Measurements from ENCODE around the gene SLC39A11.
"Not testable (repeated sequence)": the region's sequence is repeated elsewhere in the genome, so short reads cannot be mapped to it uniquely, and the experiment has no call there.

SLC39A11 gene

DNA sequence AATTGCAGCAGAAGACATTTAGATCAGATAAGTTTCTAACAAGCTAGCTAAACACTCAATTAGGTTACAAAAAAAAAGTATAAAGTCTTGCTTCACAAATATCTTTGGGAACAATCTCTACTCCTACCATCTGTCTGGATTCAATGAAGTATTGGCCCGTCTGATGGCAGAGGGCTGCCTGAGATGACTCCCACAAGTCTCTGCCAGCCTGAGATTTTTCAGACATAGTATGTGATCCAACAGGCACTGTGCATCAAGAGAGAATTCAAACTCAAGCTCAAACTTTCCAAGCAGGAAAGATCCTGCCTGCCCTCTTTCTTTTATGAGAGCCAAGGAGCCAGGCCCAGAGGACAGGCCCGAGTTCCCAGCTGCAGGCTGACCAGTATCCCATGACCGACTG lies 22.6 kb downstream of the SLC39A11 start:
- no peak for DNase-seq

DNA sequence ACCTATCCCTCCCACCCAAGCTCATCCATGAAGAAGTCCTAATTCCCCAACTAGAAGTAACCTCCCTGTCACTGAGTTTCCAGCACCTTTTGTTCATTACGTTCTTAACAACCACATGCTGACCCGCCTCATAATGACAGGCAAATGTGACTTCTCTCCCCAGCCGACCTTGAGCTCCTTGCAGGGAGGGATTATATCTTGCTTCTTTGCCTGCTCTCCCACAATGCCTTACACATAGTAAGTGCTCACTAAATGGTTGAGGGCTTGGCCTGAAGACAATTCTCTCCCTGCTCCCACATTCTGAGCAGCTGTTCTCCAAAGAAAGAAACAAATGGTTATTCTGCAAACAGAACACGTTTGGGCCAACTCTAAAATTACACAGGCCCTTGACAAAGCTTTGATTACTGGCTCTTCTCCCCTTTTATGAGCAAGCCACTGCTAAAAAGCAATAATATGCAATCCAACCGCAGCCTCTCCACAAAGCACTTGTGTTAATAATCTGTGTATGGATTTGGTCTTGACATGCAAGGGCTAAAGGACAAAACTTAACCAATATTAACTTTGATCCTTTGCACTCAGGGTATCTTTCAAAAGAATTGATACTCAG lies 23.2 kb downstream of the SLC39A11 start:
- DNase-seq, result peak in 1 of 2 experiments; percentile 12

DNA sequence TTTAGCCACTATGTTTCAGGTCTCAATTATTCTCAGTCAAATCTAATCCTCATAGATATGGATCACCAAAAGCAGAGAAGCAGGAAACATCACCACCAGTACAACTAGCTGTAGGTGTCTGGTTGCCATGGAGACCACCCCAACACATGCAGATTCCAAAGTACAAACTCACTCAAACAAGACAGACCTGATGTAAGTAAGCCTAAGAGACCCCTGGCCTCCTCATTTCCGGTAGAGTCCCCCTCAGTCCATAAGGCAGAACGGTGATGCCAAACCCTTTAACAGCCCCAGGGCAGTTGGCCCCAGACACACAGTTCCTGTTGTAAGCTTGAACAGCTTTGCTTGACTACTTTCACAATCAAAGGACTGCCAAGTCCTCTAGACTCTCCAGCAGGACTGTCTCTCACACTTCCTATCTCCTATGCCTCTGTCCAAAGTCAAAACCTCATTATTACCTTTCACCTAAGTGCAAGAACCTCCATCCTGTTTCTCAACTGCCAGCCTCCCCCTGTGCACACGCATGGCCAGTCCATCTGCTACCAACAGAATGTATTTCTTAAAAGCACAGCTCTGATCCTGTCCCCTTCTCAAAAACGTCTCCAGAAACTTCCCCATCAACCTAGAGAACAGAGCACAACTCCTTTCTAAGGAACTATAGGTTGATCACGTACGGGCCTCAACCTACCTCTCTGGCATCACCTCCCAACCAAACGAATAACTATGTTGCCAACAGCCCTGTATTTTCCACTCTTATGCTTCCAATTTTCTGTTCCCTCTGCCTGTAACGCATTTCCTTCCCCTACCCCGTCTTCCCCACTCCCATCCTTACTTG lies 23.9 kb downstream of the SLC39A11 start:
- no peak for DNase-seq

DNA sequence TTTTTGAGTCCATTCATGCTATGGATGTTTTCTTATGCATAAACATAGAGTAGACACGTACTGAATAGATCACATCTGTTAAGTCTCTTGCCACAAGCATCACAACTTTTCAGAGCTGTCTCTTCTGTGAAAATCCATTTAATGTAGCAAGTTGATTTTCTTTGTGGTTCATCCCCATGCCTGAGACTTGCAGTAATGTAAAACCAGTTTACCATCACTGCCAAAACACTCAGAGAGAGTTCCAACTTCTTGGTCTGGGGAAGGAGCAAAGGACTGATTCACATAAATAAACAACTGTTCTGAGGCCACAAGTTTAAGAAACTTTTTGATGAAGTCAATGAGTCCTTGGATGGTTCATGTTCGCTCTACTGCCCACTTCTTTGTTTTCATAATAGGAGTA lies 24.8 kb downstream of the SLC39A11 start:
- DNase-seq, result not testable (repeated sequence)

DNA sequence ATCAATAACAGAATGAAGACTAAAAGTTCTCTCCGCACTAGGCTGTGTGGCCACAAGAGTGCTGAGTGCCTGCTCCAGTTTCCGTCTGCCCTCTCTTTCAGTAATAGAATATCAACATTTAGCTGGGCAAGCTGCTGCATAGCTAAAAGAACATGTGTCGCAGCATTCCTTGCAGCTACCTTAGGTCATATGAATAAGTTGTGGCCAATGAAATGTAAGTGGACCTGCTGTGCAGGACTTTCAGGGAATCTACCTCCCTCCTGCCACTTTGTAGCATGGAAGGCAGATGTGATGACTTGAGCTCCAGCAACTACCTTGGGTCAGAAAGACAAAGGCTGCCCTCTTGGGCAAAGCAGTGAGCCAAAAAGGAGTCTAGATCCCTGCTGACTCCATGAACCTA lies 25.4 kb downstream of the SLC39A11 start:
- no peak for DNase-seq

DNA sequence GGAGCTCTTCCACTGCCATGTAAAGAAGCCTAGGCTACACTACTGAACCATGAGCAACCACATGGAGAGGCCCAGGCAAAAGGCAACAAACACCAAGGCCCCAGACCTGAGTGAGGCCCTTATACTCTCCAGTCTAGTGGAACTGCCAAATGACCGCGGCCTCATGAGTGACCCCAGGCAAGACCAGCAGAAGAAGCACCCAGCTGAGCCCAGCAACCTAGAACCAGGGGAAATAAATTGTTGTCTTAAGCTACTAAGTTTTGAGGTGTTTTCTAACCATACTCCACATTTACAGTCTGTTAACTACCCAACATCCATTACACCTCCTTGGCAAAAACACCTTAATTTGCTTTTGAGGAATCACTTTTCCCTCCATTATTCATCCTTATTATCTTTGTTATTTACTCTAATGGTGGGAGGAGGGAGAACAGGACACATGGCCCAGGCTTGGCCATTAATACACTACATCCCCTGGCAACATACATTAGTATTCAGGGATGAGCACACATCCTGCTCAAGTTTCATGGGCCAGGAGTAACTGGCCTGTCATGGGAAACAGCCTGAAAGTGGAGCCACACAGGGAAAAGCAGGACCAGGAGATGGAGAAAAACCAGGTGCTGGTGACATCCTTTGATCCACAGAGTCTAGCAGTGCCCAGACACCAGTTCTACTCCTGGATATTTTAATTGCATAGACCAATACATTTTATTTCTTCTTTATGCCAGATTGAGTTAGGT lies 26.2 kb downstream of the SLC39A11 start:
- DNase-seq, result no peak

DNA sequence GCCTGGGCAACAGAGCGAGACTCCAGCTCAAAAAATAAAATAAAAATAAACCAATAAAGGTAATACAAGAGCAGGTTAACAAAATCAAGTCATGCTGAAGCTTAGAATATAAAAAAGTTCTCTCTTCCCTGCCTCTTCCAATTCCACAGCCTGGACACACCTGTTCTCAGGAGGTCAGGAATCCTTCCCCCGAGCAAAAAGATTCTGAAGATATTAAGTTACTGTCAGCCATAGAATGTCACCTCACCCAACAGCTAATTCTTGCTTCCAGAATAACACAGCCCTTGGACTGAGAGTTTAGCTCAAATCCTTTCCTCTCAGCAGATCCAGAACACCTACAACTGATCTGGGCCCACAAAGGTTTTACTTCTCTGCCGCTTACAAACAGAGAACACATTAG lies 27.1 kb downstream of the SLC39A11 start:
- no peak for DNase-seq

DNA sequence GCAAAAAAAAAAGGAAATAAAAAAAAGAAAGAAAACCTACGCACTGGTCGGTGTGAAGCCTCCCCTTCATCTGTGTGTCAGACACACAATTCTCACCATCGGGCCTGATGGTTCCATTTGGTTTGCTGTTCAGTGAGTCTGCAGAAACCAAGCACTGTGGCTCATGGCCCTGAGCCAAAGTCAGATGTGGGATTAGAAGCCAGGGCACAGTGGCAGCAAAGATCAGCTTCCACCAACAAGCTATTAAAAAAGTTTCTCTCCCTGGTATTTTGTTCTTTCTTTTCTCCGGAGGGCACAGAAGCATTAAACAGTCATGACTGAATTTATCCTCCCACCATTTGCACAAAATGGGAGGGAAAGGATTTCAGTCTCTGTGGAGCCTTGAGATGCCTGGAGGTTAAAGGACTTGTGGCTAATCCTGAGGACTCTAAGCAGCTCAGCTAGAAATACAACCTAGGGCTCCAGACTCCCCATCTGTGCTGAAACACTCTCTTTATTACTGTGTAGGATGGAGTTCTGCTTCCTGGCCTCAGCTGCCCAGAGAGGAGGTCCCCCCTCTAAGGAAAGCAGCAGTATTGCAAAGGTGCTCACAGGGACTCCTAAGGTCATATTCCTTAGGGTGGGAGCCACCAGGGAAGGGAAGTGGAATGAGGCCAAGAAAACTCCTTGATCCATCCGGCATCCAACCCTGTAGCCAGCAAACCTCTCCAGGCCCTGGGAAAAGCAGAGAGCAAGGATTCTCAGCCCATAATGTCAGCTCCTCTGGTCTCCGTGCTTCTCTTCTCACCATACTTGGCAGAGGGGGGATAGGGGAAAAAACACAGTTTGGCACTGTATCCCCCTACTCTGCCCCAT lies 28.2 kb downstream of the SLC39A11 start:
- no peak for DNase-seq

DNA sequence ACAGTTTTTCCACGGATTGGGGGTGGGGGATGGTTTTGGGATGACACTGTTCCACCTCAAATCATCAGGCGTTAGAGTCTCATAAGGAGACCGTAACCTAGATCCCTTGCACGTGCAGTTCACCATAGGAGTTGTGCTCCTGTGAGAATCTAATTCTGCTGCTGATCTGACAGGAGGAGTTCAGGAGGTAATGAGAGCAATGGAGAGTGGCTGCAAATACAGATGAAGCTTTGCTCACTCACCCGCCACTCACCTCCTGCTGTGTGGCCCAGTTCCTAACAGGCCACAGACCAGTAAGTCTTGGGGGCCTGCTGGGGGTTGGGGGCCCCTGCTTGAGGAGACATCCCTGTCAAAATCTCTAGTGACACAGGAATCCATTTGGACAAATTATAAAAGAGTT lies 29.8 kb downstream of the SLC39A11 start:
- DNase-seq, result no peak

DNA sequence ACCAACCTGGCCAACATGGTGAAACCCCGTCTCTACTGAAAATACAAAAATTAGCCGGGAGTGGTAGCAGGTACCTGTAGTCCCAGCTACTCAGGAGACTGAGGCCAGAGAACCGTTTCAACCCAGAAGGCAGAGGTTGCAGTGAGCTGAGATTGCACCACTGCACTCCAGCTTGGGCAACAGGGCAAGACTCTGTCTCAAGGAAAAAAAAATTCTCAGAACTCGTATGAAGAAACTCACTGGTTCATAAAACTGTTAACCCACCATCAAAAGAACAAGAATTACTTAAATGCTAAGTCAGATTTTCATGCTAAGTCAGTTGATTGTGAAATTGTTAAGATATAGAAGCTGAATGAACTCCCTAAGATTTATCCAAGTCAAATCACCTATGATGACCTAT lies 31.3 kb downstream of the SLC39A11 start:
- no peak for DNase-seq

DNA sequence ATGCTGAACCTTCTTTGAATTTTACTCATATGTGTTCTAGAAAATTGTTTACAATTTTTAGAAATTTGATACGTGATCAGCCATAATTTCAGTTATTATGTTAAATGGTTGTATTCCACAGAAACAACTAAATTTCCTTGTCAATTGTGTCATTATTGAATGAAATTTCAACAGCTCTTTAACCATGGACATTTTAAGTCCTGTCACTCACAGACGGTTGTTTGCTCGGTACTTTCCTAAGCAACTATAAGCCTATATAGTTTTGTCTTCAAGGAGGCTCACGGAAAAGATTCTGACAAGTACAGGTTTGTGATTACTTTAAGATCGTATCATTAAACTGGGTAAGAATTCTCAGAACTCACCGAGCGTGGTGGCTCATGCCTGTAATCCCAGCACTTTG lies 31.8 kb downstream of the SLC39A11 start:
- no peak for DNase-seq

DNA sequence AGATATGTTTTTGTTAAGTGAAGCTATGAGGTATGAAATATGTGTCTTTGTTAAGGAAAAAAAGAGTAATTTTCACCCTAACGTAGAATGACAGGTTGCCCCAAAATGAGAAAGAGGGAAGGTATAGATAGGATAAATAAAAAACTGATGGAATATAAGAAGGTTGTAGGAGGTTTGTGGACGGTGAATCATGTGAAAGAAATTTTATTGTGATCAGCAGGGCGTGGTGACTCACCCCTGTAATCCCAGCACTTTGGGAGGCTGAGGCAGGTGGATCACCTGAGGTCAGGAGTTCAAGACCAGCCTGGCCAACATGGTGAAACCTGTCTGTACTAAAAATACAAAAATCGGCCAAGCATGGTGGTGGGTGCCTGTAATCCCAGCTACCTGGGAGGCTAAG lies 32.8 kb downstream of the SLC39A11 start:
- DNase-seq, result not testable (repeated sequence)

DNA sequence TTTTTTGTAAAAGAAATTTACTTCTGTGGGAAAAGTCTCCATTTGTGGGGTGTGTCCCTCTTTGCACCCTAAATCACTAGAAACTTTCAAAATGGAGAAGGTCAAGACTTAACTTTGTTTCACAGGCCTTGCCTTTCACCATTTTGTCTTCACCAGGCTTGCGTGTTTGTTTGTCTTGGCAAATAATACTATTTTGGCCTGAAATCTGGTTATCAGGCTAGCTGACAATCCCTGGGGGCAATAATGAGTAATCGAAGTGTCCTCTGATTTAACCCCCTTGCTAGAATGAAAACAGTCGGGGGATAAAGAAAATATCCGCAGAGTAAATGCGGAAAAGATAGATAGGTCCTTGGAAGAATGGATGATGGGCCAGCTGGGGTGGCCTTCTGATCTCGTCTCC lies 34.5 kb downstream of the SLC39A11 start:
- no peak for DNase-seq

DNA sequence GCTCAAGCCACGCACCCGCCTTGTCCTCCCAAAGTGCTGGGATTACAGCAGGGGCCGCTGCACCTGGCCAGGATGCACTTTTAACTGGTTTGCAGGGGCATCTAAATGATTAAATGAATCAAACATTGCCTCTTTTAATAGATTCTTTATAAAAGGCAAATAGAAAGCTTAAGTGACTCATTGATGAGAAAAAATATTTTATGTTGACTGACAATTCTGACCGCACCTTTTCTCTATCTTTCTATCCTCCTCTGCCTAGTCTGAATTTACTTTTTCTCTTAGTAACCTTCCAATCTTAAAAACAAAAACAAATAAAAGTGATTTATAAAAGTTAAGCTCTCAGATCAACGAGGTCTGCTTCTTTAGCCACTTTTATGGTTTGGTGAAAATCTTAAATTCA lies 35.3 kb downstream of the SLC39A11 start:
- no peak for DNase-seq

DNA sequence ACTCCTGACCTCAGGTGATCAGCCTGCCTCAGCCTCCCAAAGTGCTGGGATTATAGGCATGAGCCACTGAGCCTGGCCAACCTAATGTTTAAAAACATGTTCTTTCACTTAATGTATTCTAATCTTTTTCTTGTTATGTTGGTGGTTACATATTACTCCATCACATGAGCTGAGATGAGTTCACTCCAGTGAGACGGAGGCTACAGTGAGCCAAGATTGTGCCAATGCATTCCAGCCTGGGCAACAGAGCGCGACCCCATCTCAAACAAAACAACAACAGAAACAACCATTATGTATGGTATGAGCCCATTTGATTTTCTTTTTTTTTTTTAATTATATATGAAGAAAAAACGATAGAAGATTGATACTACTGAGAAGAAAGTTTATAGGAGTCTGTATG lies 39.6 kb downstream of the SLC39A11 start:
- DNase-seq, result no peak

DNA sequence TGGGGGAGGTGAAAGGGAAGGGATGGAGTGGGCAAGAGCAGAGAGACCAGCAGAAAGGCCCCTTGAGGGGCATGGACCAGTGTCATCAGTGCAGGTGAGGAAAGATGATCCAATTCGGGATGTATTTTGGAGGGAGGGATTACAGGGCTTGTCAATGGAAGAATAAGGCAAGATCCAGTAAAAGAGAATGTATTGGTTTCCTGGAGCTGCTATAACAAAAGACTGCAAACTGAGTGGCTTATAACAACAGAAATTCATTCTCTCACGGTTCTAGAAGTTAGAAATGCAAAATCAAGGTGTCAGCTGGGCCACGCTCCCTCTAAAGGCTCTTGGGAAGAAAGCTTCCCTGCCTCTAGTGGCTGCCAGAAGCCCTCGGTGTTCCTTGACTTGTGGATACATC lies 41.7 kb downstream of the SLC39A11 start:
- DNase-seq, result no peak

DNA sequence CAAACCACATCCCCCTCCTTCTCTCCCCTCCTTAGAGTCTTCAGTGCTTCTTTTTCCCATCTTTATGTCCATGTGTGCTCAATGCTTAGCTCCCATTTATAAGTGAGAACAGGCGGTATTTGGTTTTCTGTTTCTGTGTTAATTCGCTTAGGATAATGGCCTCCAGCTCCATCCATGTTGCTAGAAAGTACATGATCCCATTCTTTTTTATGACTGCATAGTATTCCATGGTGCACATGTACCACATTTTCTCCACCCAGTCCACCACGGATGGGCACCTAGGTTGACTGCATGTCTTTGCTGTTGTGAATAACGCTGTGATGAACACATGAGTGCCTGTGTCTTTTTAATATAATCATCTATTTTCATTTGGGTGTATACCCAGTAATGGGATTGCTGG lies 44.3 kb downstream of the SLC39A11 start:
- DNase-seq, result no peak

DNA sequence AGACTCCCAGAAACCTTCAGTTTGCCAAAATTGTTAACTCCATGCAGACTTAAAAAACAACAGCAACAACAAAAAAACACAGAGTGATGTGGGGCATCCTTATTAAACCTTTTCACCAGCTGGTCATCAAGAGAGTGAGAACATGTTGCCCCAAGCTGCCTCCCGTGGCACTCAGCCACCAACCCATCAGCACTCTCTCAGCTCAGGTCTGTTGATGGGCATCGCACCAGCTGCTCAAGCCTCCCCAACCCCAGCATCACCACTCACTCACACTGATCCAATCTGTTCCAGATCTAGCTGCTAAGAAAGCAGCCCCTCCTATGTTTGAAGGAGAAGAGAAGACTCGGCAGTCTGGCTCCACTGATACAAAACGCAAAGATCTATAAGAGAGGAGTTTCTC lies 46.8 kb downstream of the SLC39A11 start:
- DNase-seq, result no peak

DNA sequence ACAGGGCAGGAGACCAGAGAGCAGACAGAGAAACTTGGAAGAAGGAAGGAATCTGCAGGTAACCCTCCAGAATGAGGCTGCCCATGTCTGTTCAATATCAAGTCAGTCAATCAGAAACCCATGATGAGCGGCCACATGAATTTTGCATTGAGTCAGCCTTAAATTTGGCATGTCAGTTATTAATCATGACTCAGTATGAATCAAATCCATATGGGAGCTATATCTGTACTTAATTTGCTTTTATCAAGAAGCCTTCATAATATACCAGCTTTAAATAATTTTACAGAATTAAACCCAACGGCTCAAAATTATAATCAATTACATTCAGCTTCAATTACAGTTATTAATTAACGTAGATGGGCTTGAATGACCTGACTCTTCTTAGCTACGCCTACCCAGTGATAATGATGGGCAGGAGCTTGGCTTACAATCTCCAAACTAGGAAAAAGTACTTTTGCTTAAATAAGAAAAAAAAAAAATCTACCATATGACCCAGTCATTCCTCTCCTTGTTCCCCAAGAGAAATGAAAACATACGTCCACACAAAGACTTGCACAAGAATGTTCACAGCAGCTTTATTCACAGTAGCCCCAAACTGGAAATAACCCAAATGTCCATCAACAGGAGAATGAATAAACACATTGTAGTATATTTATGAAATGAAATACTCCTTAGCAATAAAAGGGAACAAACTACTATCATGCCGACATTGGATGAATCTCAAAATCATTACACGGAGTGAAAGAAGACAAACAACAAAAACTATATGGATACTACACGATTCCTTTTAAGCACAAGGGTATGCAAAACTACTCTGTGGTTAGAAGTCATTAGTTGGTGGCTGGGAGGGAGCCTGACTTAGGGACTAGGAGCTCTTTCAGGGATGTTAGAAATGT lies 48.6 kb downstream of the SLC39A11 start:
- no peak for DNase-seq

DNA sequence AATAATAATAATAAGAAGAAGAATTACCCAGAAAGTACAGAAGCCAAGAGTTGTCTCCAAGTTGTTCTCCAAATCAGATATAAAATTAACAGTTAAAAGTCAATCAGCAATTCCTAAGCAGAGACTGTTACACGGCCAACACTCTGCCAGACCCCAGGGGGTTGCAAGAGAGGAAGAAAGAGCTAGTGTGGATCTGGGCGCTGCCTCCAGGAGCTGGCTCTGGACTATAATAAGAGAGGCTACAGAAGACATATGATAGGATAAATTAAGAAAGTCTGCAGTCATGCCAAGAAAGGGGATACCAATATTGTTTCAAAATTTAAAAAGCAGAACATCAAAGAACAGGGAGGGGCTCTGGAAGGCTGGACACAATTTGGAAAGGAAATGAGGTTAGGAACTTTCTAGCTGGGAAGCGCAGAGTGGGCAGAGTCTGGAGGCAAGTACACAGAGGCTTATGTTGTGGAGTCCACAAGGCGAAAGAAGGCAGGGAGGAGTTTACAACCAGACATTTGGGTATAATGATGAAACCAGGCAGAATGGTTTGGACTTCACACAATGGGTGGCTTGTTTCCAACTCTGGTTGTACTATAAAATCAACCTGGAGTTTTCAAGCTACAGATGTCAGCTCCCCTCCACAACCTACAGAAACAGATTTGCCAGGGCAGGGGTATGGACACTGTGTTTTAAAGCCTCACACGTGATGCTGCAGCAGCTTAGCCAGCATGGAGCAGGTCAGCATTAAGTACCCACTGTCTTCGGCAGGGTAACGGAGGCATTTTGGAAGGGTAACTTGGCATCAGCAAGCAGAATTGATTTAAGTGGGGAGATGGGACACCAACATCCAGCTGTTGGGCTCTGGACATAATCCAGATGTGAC lies 49.4 kb downstream of the SLC39A11 start:
- no peak for DNase-seq

DNA sequence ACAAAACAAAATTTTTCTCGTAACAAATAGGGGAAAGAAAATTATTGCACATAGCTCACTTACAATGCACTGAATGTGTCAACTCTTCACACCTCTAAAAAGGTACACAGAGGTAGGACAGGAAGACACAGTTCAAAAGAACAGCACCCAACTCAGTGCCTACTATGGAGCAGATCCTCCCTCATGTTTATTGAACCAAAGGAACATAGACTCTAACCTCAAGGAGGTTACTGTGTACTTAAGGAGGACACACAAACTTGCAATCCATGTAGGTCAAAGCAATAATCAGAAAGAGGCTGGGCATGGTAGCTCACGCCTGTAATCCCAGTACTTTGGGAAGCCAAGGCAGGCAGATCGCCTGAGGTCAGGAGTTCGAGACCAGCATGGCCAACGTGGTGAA lies 50.3 kb downstream of the SLC39A11 start:
- DNase-seq, result no peak
